ENCODE measurements around the gene FBXW2.

Gene FBXW2

GRCh38 chr9:120742951-120743416 lies 50.2 kb downstream of the FBXW2 start:
- no peak for DNase-seq (ENCODE audit: low read depth)

GRCh38 chr9:120741701-120742100 lies 51.5 kb downstream of the FBXW2 start:
- DNase-seq (ENCODE audit: low read depth), result no peak

GRCh38 chr9:120741191-120741590 lies 52.0 kb downstream of the FBXW2 start:
- DNase-seq (ENCODE audit: low read depth), result no peak

- DNase-seq (ENCODE audit: low read depth), result no peak
Observed at GRCh38 chr9:120740132-120740531, 53.1 kb downstream of the FBXW2 start.

GRCh38 chr9:120737416-120738165 lies 55.6 kb downstream of the FBXW2 start:
- no peak for DNase-seq (ENCODE audit: low read depth)

- DNase-seq (ENCODE audit: low read depth), result no peak
Observed at GRCh38 chr9:120736881-120737280, 56.3 kb downstream of the FBXW2 start.

- no peak for DNase-seq (ENCODE audit: low read depth)
Observed at GRCh38 chr9:120735415-120736126, 57.6 kb downstream of the FBXW2 start.

GRCh38 chr9:120734607-120735410 lies 58.4 kb downstream of the FBXW2 start:
- no peak for DNase-seq (ENCODE audit: low read depth)

- DNase-seq (ENCODE audit: low read depth), result no peak
Observed at GRCh38 chr9:120733190-120733589, 60.0 kb downstream of the FBXW2 start.

- DNase-seq (ENCODE audit: low read depth), result no peak
Observed at GRCh38 chr9:120730654-120731514, 62.3 kb downstream of the FBXW2 start.

GRCh38 chr9:120729791-120730241 lies 63.4 kb downstream of the FBXW2 start:
- no peak for DNase-seq (ENCODE audit: low read depth)

GRCh38 chr9:120726484-120726883 lies 66.7 kb downstream of the FBXW2 start:
- no peak for DNase-seq (ENCODE audit: low read depth)

- DNase-seq (ENCODE audit: low read depth), result no peak
Observed at GRCh38 chr9:120725907-120726306, 67.3 kb downstream of the FBXW2 start.

GRCh38 chr9:120724757-120725400 lies 68.3 kb downstream of the FBXW2 start:
- no peak for DNase-seq (ENCODE audit: low read depth)

- DNase-seq (ENCODE audit: low read depth), result no peak
Observed at GRCh38 chr9:120723565-120723964, 69.7 kb downstream of the FBXW2 start.

GRCh38 chr9:120720404-120720803 lies 72.8 kb downstream of the FBXW2 start:
- DNase-seq (ENCODE audit: low read depth), result no peak

- no peak for DNase-seq (ENCODE audit: low read depth)
Observed at GRCh38 chr9:120718316-120718715, 74.9 kb downstream of the FBXW2 start.

GRCh38 chr9:120717176-120717575 lies 76.0 kb downstream of the FBXW2 start:
- no peak for DNase-seq (ENCODE audit: low read depth)

- DNase-seq (ENCODE audit: low read depth), result no peak
Observed at GRCh38 chr9:120716483-120716882, 76.7 kb downstream of the FBXW2 start.

- no peak for DNase-seq (ENCODE audit: low read depth)
Observed at GRCh38 chr9:120715389-120715924, 77.8 kb downstream of the FBXW2 start.
